ENCODE results near the gene TAC3. TPM values are rescaled to one million over a fixed set of nuclear protein-coding genes. Genes with fewer than 3 reads are reported as not detected.
"Not testable (repeated sequence)": the region's sequence is repeated elsewhere in the genome, so short reads cannot be mapped to it uniquely, and the experiment has no call there.

The TAC3 gene
- total RNA-seq (2014; rRNA removed; shearing (Covaris generic)), result not detected in 2 replicates
- not detected in 2 replicates for polyA plus RNA-seq (2015; cell fraction: cytosol; rRNA removed)
- 0.66 TPM in 1 of 2 replicates, not detected in the other for polyA plus RNA-seq (2015; cell fraction: nucleus; rRNA removed)

DNA sequence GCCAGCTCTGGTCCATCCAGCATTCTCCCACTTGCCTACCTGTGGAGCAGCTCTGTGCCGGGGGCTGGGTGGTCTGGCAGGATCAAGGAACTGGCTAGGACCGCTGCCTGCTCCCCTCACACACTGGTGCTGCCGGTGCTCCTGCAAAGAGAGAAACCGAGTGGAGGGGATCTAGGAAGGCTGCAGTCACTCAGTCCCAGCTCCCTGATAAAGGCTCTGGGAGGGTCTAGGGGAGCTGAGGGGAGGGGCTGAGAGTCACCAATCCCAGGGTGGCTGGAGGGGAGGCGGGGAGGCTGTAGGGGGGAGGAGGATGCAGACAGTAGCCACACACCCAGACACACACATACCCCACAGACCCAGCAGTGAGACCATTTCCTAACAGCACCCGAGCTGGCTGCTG lies at the start of gene TAC3:
TSS of gene TAC3 (minus strand) at position 182 of the 400 bp plus-strand sequence. CDS start 732 bp downstream, outside the sequence.
- no peak for DNase-seq (ENCODE audit: low read depth)

GRCh38 chr12:57063991-57064685 lies 47.8 kb upstream of the TAC3 start:
- no peak for DNase-seq (ENCODE audit: low read depth)

- no peak for DNase-seq (ENCODE audit: low read depth)
Observed at GRCh38 chr12:57058454-57058853, 42.1 kb upstream of the TAC3 start.

- no peak for DNase-seq (ENCODE audit: low read depth)
Observed at GRCh38 chr12:57057067-57057751, 40.9 kb upstream of the TAC3 start.

GRCh38 chr12:57055824-57056223 lies 39.5 kb upstream of the TAC3 start:
- no peak for DNase-seq (ENCODE audit: low read depth)

DNA sequence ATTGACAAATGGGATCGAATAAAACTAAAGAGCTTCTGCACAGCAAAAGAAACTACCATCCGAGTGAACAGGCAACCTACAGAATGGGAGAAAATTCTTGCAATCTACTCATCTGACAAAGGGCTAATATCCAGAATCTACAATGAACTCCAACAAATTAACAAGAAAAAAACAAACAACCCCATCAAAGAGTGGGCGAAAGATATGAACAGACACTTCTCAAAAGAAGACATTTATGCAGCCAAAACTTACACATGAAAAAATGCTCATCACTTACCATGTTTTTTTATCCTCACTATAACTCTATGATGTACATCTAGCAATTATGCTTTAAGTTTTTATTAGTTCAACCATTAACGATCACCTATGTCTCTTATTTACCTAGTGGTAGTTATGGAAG lies 37.6 kb upstream of the TAC3 start:
- DNase-seq (ENCODE audit: low read depth), result not testable (repeated sequence)

- DNase-seq (ENCODE audit: low read depth), result not testable (repeated sequence)
Observed at GRCh38 chr12:57053146-57053545, 36.8 kb upstream of the TAC3 start.

DNA sequence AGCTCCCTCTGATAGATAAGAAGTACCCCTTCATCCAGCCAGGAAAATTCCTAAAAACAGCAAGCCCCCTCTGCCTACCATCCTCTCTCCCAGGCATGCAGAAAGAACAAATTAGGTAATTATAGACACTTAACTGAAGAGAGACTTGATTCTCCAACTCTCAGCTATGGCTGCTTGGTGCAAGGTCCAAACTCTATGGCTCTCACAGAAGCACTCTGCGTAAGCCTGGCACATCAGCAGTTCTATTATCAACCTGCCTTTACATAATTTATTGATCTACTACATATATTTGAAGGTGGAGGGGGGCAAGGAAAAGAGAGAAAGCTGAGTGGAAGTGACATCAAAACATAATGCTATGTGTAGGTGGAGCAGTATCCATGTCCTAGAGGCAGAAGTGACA lies 34.7 kb upstream of the TAC3 start:
- no peak for DNase-seq (ENCODE audit: low read depth)

DNA sequence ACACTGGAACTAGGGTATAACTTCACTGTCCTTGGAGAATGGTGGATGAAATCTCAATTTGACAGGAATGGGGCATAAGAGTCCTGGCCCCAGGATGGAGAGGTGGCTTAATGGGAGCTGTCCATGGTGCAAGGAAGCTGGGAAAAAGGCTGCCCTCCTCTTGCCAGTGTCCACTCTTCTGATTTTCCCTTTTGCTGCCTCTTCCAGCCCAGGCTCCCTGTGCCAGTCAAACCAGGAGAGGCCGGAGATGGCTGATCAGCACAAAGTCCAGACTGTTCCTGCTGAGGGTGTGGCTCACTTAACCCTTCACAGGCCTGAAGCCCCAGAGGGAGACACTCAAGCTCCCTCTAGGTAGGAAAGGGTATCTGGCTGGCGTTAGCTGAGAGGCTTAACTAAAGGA lies 33.6 kb upstream of the TAC3 start, which contains the start of gene MYO1A:
TSS of gene MYO1A (minus strand) at position 240 of the 400 bp plus-strand sequence. CDS start 1,806 bp downstream, outside the sequence.
- no peak for DNase-seq (ENCODE audit: low read depth)

DNA sequence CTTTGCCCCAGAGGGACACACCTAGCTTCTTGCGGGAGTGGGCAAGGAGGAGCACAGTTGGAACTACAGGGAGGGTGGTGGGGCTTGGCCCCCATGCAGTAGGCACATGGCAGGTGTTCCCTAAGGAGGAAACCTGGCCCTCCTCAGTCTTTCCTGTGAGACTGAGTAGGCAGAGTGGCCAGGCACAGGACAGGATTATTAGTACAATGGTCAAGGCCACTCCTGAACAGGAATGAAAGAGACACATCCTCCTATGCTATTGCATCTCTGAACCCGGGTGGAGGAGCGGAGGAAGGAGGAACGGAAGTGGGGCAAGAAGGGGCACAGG lies 32.8 kb upstream of the TAC3 start:
- no peak for DNase-seq (ENCODE audit: low read depth)

DNA sequence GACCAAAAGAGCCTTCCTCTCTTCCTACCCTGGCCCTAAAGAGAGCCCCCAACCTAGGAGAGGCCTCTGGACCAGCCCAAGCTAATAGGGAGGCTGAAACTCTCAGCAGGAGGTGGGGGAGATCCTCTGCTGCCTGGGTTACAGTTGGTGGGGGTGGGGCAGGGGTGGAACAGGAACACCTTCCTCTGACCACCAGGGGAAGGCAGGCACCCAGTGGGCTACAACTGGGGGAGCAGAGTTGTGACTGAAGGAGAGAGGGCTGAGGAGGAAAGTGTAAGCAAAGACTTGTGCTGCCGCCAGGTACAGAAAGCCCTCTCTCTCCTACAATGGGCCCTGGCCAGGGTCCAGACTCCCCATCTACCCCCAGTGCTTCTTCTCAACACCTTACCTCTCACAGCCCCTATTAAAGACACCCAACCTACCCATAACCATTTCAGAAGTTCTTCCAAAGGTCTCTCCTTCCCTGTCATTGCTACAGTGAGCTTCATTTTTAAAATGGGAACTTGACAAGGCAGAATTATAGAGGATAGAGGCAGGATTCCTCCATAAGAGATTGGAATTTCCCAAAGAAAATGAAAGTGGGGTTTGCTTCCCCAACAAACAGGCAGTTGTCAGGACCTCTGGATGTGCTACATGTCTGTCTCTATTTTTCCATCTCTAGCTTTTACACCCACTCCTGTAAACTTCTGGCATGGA lies 32.2 kb upstream of the TAC3 start:
- no peak for DNase-seq (ENCODE audit: low read depth)

GRCh38 chr12:57047981-57048380 lies 31.7 kb upstream of the TAC3 start:
- DNase-seq (ENCODE audit: low read depth), result no peak

GRCh38 chr12:57046947-57047890 lies 30.9 kb upstream of the TAC3 start:
- DNase-seq (ENCODE audit: low read depth), result no peak

DNA sequence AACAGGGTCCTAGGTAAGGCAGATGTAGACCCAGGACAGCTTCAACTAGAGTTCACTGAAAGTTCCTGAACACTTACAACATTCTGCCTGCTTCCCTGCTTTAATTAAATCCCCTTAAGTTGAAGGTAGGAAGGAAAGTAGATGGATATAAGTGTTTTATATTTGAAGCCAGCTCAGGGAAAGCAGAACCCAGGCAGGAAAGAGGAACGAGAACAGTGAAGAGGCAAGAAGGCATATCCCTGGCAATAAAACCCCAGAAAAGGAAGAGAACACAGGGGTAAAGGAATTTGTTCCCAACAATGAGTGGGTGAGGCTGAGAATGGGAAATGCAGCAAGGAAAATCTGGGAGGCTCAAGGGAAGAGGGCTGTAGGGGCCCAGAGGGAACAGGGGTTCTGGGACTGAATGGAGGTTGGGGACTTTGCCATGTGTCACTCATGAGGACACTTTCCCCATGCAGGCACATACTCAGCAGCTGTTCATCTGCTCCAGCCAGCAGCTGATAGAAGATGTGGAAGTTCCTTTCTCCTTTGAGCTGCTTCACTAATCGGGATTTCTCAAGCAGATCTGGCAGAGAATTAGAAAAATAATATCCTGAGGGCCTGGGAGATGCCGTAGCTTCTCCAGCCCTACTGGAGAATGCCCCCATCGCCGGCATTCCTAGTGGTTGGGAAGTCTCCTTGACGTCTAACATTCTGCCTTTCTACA lies 29.9 kb upstream of the TAC3 start:
- no peak for DNase-seq (ENCODE audit: low read depth)

GRCh38 chr12:57044889-57045288 lies 28.6 kb upstream of the TAC3 start:
- no peak for DNase-seq (ENCODE audit: low read depth)

- DNase-seq (ENCODE audit: low read depth), result no peak
Observed at GRCh38 chr12:57044468-57044867, 28.1 kb upstream of the TAC3 start.

DNA sequence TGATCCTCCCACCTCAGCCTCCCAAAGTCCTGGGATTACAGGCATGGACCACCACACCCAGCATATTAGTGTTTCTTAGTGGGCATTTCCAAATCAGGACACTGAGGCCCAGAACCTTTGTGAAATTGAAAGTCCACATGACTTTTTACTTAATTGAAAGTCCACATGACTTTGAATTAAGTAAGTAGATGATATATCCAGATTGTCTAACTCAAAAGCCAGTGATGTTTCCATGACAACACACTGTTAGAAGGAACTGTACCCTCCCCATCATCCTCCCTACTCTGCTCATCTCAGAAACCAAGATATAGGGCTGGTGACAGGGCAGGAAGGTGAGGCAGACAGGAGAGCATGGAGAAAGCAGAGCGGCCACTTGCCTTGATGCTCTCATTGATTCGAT lies 26.4 kb upstream of the TAC3 start:
- DNase-seq (ENCODE audit: low read depth), result no peak

DNA sequence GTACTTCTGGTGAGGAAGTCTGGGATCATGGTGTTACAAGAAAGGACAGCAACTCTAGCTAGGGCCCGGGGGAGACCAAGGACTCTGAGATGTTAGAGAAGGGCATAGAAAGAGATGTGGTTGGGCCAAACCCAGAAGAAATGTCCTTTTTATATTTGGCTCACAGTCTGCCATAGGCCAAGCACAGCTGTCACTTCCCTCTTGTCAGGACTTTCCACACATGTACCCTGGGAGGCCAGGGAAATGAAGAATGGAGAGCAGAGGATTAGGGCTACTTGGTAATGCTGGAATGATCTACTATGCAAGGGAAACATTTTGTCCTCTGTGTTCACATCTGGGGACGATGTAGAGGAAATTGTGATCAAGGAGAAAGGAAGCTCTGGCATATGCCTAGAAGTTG lies 24.4 kb upstream of the TAC3 start:
- DNase-seq (ENCODE audit: low read depth), result no peak

- no peak for DNase-seq (ENCODE audit: low read depth)
Observed at GRCh38 chr12:57040211-57040610, 23.9 kb upstream of the TAC3 start.

DNA sequence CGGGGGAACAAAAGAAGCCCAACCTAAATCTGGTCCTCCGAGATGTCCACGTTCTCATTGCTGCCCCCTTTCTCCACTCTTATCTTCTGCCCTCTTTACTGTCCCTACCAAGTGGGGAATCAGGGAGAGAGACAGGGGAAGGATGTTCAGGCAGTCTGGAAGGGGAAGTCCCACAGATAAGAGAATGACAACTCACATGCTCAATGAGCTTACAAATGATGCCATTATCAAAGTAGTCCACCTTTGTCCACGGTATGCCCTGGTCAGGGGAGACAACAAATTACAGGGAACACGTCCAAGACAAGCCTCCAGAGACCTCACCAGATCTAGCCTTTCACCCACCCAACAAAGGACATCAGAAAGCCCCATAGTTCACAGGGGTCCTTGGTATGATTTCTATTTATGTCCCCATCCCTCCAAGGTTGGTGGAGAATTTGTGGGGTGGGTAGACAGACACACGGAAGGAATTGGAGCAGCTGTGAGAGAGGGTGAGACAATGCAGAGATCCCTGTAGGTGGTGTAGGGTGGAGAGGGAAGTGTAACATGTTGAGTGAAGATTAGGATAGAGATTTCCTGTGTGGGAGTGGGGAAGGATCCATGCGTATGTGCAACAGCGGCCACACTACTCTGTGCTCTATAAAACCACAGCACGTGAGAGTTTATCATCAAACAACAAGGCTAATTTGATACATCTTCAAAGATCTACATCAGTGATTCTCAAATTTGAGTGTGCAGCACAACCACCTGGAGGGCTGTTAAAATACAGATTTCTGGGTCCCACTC lies 22.9 kb upstream of the TAC3 start:
- DNase-seq (ENCODE audit: low read depth), result no peak
